Fibroblast of upper back skin (primary cell): ENCODE results near the gene GABBR2.
"Not testable (repeated sequence)": the region's sequence is repeated elsewhere in the genome, so short reads cannot be mapped to it uniquely, and the experiment has no call there.

Experiments
- DNase-seq: peaks from one replicate; pipeline ENCODE4 v3.0.0-alpha.2; 2013

The GABBR2 gene

DNA sequence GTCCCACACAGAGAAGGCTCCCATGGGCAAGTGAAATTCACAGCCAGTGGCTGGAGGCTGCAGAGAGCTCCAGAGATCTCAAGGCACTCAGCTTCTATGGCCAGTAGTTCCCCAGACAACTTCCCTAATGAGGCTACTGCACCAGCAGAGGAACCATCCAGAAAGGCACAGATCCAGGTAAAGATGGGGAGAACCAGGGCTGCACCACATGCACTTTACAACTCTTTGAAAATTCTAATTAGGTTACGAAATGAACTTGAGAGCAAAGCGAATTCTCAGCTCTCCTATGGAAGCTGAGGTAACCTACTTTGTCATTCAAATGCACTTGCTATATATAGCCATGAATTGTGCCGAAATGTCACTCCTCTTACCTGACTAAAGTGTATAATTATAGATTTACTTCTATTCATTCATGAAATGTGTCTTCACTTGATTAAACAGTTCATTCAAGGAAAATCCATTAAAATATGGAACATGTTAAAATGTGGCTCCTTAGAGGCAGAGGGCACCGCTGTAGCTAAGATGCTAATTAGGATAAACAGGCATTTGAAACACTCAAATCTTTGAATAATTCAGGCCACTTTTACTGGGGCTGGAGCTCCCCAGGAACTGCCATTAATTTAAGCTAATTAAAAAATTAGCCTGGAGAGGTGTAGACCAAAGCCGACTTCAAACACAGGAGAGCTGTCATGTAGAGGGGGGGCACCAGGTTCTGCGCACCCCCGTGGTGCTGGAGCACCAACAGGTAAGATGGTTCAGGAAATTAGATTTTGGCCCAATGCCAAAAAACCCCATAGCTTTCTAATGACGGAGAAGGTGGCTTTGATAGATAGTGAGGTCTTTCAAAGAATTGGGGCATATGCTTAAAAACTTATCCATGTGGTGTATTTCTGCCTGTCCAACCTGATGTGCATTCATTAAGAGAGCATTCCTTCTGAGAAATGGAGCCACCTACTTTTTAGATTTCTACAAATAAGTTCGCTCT, 204.1 kb downstream of the GABBR2 start:
- no peak for DNase-seq

DNA sequence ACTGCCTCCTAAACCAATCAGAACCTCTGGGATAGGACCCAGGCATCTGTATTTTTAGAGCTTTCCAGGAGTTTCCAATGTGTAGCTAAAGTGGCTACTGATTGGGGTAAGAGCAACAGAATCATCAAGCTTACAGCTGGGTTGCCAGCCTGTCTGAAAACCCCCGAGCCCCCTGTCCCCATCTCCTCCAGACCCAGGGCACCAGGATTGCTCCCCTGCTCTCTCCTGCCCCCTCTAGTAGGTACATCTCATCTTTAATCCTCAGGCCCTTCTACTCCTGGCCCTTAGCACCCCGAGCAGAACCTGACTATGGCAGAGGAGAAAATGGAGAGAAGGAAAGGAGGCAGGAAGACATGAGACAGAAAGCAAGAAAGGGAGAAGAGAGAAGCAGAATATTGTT, 204.9 kb downstream of the GABBR2 start:
- no peak for DNase-seq

- peak; percentile 65 for DNase-seq
Measured at GRCh38 chr9:98502976-98503325, 205.8 kb downstream of the GABBR2 start.

- peak; percentile 44 for DNase-seq
Measured at GRCh38 chr9:98502311-98502975, 206.3 kb downstream of the GABBR2 start.

DNA sequence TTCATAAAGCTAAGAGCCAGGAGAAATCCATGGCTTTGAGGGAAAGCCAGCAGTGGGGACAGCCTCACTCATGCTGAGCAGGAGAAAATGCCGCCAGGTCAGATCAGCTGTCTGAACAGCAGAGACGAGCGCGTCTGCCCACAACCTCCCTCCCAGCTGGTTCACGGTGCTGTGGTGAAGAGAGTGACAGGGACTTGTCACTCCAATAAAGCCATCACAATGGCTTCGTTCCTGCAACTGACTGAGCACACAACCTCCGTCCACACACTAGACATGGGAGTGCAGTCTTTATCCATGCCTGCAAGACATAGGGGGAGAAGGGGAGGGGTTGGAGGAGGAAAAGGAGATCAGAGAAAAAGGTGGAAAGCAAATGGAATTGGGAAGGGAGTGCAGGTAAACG, 206.9 kb downstream of the GABBR2 start:
- DNase-seq: no peak

GRCh38 chr9:98501259-98501658, 207.5 kb downstream of the GABBR2 start:
- not testable (repeated sequence) for DNase-seq

DNA sequence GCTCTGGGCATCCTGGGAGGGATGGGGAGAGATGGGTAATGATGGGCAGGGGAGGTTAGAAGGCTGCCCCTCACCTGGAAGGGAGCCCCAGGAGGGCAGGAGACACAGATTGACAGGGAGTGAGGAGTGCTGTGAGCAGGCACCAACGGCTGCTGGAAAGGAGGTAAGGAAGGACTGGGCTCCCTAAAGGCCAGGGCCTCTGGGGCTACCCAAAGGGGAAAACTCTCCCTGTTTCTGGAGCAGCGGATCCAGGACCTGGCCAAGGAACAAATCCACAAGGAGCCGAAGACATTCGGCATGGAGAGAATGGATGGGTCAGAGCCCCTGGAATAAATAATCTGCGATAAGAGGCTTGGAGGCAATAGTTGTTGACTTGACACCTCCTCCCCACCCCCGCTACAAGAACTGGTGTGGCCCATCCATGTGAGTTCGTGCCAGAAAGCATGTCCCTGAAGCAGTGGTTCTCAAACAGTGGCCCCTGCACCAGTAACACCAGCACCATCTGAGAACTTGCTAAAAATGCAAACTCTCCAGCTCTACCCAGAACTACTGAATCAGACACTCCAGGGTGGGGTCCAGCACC, 208.3 kb downstream of the GABBR2 start:
- no peak for DNase-seq

DNA sequence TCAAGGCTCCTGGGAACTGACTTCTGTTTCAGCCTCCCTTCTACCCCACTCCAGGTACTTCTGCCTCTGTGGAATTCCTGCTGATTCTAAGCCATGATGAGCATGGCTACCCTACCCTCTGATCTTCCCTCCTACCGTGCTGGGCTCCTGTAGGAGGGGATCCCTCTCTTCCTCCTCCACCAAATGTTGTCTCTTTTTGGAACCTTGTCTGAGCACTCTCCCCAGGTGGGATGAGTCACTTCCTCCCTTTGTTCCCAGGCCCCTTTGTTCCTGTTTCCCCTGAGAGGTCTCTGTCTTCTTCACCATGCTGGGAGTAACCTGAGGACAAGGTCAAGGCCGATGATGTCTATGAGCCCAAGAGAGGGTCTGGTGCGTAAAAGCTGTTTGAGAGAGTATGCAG, 213.2 kb downstream of the GABBR2 start:
- no peak for DNase-seq

GRCh38 chr9:98494852-98495251, 213.9 kb downstream of the GABBR2 start:
- no peak for DNase-seq

GRCh38 chr9:98491828-98492227, 216.9 kb downstream of the GABBR2 start:
- peak; percentile 70 for DNase-seq

DNA sequence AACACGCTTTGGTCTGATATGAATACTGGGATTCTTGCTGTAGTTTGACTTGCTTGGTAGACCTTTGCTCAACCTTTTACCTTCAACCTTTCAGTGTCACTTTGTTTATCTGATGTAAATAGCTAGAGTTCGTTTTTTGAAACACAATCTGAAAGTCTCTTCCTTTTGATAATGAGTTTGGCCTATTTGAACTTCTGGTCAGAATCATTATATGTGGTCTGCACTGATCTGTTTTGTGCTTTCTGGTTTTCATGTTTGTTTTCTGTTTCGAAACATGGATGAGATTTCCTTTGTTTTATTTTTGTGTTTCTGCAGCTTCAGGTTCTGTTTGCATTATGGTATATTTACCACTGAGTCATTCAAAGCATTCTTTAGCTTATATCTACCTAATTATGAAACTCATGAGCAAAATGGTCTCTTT, 217.5 kb downstream of the GABBR2 start:
- no peak for DNase-seq

GRCh38 chr9:98488571-98489312, 220.0 kb downstream of the GABBR2 start:
- peak; percentile 97 for DNase-seq

GRCh38 chr9:98485706-98486105, 223.0 kb downstream of the GABBR2 start:
- DNase-seq: peak; percentile 35

DNA sequence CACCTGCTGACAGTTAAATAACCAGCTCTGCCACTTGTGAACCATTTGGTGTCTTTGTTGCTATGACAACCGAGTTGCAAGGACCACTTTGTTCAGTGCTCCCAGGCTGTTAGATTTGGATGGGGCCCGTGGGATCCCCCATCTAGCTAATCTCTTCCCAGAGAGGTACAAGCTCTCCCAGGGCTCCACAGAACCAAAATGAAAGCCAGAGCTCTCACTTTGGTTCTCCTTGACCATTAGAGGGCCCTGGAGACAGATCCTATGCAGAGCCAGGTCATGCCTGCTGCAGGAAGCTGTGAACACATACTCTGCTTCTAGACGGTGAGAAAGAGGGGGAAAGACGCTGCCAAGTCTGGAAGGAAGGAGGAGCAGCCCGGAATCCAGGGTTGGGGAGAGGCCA, 224.6 kb downstream of the GABBR2 start:
- peak; percentile 49 for DNase-seq

- peak; percentile 62 for DNase-seq
Measured at GRCh38 chr9:98482226-98482625, 226.5 kb downstream of the GABBR2 start.

DNA sequence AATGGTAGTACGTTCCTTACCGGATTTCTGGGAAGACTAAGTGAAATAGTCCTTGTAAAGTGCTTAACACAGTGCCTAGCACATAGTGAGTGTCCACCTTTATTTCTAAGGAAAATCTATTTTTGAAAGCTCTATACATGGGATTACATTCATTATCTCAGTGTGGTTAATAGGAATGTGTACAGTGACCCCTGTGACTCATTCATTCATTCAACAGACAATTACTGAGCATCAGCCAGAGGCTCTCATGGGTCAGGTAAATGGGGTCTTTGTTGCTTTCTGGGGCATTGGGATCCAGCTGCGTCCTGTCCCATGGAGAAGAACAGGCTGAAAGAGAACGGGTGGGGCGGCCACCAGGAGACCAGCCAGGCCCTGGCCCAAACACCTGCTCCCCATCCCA, 227.1 kb downstream of the GABBR2 start:
- no peak for DNase-seq

GRCh38 chr9:98479967-98480847, 228.5 kb downstream of the GABBR2 start:
- no peak for DNase-seq

- no peak for DNase-seq
Measured at GRCh38 chr9:98479449-98479848, 229.3 kb downstream of the GABBR2 start.

GRCh38 chr9:98477884-98478283, 230.9 kb downstream of the GABBR2 start:
- no peak for DNase-seq

DNA sequence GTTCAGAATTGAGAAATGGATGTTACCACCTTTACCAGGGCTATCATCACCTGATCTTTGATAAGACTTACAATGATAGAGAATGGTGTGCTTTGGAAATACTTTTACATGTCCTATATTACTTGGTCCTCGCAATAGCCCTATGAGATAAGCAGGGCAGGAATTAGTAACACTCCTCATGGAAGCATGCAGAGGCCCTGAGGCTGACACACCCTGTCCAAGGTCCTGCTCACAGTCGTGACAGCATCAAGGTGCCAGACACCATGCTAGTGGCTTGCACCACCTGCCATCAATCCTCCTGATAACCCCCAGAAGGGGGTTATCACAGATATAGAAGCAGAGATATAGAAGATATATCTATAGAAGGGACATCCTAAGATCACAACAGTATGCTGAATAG, 236.5 kb downstream of the GABBR2 start:
- no peak for DNase-seq

GRCh38 chr9:98471185-98471584, 237.6 kb downstream of the GABBR2 start:
- DNase-seq: no peak
